Measurements from ENCODE around the gene CYP27C1. TPM values are rescaled to one million over a fixed set of nuclear protein-coding genes. Genes with fewer than 3 reads are reported as not detected.

The CYP27C1 gene
- total and polyA plus RNA-seq, 2 of the 13 experiments (the other 11 are each of a cell fraction or from before 2014, with no cell fraction given) = not detected

DNA sequence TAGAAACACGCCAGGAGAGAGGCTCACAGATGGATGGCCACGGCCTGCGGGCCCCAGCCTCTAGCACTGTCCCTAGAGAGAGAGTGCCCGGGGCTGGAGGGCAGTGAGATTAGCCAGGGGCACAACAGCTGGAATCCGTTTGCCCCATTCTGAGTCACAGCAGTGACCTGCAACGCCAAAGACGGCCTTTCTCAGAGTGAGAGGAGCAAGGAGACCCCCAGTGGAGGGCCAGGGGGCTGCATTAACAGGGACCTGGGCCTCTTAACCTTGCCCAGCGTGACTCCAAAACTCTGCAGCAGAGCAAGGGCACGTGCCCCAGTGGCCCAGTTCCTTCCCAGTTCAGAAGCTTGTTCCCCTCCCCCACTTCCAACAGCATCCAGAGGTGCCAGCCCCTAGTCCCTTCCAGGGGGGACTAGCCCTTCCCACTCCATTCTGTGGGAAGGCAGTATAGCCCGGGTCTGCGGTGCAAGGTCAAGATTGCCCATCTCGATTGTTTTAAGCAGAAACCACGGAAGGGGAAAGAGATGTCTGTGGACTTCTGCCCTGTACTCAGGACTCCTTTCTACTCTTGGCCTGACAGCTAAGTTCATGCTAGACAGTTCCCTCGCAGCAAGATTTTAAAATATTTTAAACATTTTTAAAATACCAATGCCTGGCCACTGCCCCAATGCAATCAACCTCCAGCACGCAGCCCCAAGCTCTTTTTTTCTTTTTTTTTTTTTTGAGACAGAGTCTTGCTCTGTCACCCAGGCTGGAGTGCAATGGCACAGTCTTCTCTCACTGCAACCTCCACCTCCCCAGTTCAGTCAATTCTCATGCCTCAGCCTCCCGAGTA is 62.2 kb downstream of the CYP27C1 start:
- Histone ChIP-seq H3K27me3 (ENCODE audit: control insufficient read depth in 1 of 2, insufficient read depth in 2 of 2, low read length in 2 of 2) (peaks cover 0 to 26% of the 10 kb centered on the region in 2 experiments; a peak in 2 of 5 replicates), H3K79me2 (ENCODE audit: insufficient read depth, low read length) (no peaks in the 10 kb centered on the region), H3K4me1 (ENCODE audit: insufficient read depth, low read length) (no peaks in the 10 kb centered on the region), H3K9me3 (ENCODE audit: low read length) (no peaks in the 10 kb centered on the region), H4K20me1 (ENCODE audit: insufficient read depth, low read length) (no peaks in the 10 kb centered on the region), H3K36me3 (replicated peaks in 1 of 2; ENCODE audit: control insufficient read depth in 1 of 2, insufficient read depth in 2 of 2, low read length in 2 of 2) (no peaks in the 10 kb centered on the region), H3K9ac (ENCODE audit: insufficient read depth, low read depth, low read length) (no peak overlapping the region), H2AFZ (ENCODE audit: low read length) (peak overlapping the region; percentile 28), H3K27ac (ENCODE audit: extremely low read length, insufficient read depth, low read length) (no peak overlapping the region), H3K4me3 (replicated peaks in 1 of 3; ENCODE audit: insufficient read depth in 1 of 3, low read depth in 2 of 3, low read length in 3 of 3) (no peak overlapping the region), H3K4me2 (ENCODE audit: low read depth, low read length) (0 out of 2 replicates have a peak overlapping the region, but pooled peaks have one; percentile 5)
- in situ Hi-C loops (cut with HindIII; ENCODE audit: extremely low pct_ligation_motif_present, low pct_unique_long_range_greater_than_20kb) (no loop called here), intact Hi-C loops (cut with micrococcal nuclease; ENCODE audit: unreplicated experiment) (no loop called here)
- BruUV-seq (replicated peaks) = no TSS peak
- WGBS (ENCODE audit: low lambda C conversion rate) = 23% methylated on average over 13 of the region's 16 CpGs
- ATAC-seq (peak; percentile 92), FAIRE-seq (peak; percentile 8), DNase-seq (ENCODE audit: low spot score) (peak; percentile 20)
- ChIA-PET POLR2A (no interaction called here), CTCF (ENCODE audit: low intra/inter-chr PET ratio, low total read pairs) (no interaction called here)
- TF ChIP-seq RXRA (CRISPR knock-in tag; IDR thresholded peaks at IDR 0.05) = no peak
- TF ChIP-seq ZNF83 (CRISPR knock-in tag; IDR thresholded peaks at IDR 0.05; ENCODE audit: borderline replicate concordance) = no peak
- peak; percentile 49 for TF ChIP-seq STAG1 (CRISPR knock-in tag; IDR thresholded peaks at IDR 0.05)
- TF ChIP-seq ZNF713 (CRISPR knock-in tag; IDR thresholded peaks at IDR 0.05) = no peak
- TF ChIP-seq, protein P1, sequence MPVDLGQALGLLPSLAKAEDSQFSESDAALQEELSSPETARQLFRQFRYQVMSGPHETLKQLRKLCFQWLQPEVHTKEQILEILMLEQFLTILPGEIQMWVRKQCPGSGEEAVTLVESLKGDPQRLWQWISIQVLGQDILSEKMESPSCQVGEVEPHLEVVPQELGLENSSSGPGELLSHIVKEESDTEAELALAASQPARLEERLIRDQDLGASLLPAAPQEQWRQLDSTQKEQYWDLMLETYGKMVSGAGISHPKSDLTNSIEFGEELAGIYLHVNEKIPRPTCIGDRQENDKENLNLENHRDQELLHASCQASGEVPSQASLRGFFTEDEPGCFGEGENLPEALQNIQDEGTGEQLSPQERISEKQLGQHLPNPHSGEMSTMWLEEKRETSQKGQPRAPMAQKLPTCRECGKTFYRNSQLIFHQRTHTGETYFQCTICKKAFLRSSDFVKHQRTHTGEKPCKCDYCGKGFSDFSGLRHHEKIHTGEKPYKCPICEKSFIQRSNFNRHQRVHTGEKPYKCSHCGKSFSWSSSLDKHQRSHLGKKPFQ (CRISPR knock-in tag; IDR thresholded peaks at IDR 0.05; ENCODE audit: insufficient replicate concordance) = no peak
- TF ChIP-seq, protein P2, sequence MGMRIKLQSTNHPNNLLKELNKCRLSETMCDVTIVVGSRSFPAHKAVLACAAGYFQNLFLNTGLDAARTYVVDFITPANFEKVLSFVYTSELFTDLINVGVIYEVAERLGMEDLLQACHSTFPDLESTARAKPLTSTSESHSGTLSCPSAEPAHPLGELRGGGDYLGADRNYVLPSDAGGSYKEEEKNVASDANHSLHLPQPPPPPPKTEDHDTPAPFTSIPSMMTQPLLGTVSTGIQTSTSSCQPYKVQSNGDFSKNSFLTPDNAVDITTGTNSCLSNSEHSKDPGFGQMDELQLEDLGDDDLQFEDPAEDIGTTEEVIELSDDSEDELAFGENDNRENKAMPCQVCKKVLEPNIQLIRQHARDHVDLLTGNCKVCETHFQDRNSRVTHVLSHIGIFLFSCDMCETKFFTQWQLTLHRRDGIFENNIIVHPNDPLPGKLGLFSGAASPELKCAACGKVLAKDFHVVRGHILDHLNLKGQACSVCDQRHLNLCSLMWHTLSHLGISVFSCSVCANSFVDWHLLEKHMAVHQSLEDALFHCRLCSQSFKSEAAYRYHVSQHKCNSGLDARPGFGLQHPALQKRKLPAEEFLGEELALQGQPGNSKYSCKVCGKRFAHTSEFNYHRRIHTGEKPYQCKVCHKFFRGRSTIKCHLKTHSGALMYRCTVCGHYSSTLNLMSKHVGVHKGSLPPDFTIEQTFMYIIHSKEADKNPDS (CRISPR knock-in tag; IDR thresholded peaks at IDR 0.05) = no peak
- TF ChIP-seq RAD21 (CRISPR knock-in tag; IDR thresholded peaks at IDR 0.05) = peak; percentile 25; the same call in 1 of the 2 replicates
- TF ChIP-seq FOXA3 (CRISPR knock-in tag; IDR thresholded peaks at IDR 0.05) = no peak
- TF ChIP-seq ZNF782 (CRISPR knock-in tag; IDR thresholded peaks at IDR 0.05; ENCODE audit: borderline replicate concordance) = no peak
- TF ChIP-seq, protein P3, sequence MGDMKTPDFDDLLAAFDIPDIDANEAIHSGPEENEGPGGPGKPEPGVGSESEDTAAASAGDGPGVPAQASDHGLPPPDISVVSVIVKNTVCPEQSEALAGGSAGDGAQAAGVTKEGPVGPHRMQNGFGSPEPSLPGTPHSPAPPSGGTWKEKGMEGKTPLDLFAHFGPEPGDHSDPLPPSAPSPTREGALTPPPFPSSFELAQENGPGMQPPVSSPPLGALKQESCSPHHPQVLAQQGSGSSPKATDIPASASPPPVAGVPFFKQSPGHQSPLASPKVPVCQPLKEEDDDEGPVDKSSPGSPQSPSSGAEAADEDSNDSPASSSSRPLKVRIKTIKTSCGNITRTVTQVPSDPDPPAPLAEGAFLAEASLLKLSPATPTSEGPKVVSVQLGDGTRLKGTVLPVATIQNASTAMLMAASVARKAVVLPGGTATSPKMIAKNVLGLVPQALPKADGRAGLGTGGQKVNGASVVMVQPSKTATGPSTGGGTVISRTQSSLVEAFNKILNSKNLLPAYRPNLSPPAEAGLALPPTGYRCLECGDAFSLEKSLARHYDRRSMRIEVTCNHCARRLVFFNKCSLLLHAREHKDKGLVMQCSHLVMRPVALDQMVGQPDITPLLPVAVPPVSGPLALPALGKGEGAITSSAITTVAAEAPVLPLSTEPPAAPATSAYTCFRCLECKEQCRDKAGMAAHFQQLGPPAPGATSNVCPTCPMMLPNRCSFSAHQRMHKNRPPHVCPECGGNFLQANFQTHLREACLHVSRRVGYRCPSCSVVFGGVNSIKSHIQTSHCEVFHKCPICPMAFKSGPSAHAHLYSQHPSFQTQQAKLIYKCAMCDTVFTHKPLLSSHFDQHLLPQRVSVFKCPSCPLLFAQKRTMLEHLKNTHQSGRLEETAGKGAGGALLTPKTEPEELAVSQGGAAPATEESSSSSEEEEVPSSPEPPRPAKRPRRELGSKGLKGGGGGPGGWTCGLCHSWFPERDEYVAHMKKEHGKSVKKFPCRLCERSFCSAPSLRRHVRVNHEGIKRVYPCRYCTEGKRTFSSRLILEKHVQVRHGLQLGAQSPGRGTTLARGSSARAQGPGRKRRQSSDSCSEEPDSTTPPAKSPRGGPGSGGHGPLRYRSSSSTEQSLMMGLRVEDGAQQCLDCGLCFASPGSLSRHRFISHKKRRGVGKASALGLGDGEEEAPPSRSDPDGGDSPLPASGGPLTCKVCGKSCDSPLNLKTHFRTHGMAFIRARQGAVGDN (CRISPR knock-in tag; IDR thresholded peaks at IDR 0.05) = peak; percentile 21; the same call in 1 of the 2 replicates
- TF ChIP-seq SRY (CRISPR knock-in tag; IDR thresholded peaks at IDR 0.05) = no peak
- no peak for TF ChIP-seq ESRRA (CRISPR knock-in tag; IDR thresholded peaks at IDR 0.05; ENCODE audit: low read depth)
- no peak for TF ChIP-seq TBL1XR1 (IDR thresholded peaks at IDR 0.05; ENCODE audit: borderline replicate concordance, low read length, partially characterized antibody)
- no peak for TF ChIP-seq ZNF547 (CRISPR knock-in tag; IDR thresholded peaks at IDR 0.05)

Measured in HepG2 (cell line).